NCI-H2107 treated with DMSO at 0.1 percent for 48 hours (cell line): Measurements from ENCODE around the gene POU2F3.

ENCODE experiments used
- DNase-seq: peaks from one replicate; lab custom pipeline; 2025; ENCODE audit not compliant: unreplicated experiment; lab: John Stamatoyannopoulos, UW

The POU2F3 gene

GRCh38 chr11:120239713-120240640 lies at the start of gene POU2F3:
TSS of gene POU2F3 (plus strand) at chr11:120240140. CDS start at chr11:120240344, 204 bp downstream.
- no peak for DNase-seq

DNA sequence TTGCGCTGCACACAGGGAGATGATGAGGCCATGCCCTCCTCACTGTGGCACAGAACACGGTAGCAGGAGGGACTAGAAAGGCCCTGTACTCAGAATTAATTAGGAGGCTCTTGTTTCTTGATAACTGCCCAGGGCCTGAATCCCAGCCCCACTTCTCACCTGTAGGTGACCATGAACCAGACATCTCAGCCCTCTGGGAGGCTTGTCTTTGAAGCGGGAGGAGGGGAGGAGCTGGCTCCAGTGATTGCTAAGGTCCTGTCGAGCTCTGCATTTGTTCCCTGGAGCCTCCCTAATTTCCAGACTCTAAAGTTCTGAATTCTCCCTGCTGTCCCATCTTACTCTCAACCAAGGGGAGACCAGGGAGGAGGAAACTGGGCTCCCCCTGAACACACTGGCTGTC lies 48.9 kb upstream of the POU2F3 start:
- no peak for DNase-seq

DNA sequence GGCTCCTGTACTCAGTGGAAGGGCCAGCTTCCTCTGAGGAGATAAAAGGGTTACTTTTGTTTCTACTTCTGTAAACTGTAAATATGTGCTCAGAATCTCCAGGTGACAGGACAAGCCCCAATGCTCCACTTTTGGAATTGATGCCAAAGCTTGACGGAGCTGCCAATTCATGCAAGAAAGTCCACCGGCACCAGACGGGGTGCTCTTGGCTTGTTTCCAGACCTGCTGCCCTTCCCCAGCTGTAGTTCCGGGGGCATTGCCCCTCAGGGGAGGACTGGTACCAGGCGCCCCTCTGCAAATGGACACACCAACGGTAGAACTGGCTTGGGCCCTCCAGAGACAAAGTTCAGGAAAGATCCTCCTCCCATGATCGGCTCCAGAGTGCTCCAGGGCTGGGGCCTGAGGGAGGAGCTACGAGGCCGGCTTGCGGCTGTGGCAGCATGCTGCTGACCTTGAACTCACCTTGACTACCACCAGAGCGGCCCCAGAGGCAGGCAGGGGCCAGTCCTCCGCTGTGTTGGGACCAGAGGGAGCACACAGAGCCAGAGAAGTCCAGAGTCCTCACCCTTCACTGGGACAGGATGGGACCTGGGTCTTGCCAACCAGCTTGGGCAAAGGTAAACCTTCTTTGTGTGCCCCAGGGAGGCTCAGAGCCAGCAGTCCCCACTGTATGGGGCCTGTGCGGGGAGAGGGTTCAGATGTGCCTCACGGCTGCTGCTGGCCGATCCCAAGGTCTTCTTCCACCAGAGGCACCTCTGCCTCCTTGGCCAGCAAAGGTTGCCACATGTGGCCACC lies 46.9 kb upstream of the POU2F3 start:
- no peak for DNase-seq

GRCh38 chr11:120194166-120194565 lies 45.8 kb upstream of the POU2F3 start:
- DNase-seq = no peak

GRCh38 chr11:120195601-120196320 lies 44.2 kb upstream of the POU2F3 start:
- DNase-seq = no peak

- no peak for DNase-seq
Measured at GRCh38 chr11:120196826-120197225, 43.1 kb upstream of the POU2F3 start.

- no peak for DNase-seq
Measured at GRCh38 chr11:120197251-120197891, 42.6 kb upstream of the POU2F3 start.

DNA sequence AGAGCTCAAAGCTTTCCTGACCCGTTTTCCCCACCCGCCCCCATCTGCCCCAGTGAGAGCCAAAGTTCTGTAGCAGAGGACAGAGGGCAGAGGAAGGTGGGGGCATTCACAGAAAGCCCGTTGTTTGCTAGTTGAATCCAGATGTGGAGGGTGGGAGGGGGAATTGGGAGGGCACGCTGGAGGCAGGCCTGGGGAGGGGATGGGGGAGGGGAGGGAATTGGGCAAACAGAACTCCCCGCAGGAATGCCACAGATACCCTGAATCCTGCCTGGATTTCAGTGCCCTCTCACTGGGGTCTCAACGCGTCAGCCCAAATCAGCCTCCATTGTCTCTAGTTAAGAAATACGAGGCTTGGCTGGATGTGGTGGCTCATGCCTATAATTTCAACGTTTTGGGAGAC lies 42.0 kb upstream of the POU2F3 start:
- no peak for DNase-seq

DNA sequence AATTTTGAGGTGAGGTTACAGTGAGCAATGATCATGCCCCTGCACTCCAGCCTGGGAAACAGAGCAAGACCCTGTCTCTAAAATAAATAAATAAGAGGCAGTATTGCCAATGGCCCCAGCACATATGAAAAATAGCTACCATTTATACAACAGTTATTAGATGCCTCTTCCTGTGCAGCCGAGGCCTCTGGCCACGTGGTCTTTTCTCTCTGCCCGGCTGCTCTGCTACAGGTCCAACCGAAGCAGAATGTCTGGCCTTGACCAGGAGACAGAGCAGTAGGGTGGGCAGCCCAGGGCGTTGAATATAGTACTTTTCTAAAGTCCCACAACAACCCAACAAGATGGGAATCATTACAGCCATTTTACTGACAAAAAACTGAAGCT lies 41.5 kb upstream of the POU2F3 start:
- no peak for DNase-seq

DNA sequence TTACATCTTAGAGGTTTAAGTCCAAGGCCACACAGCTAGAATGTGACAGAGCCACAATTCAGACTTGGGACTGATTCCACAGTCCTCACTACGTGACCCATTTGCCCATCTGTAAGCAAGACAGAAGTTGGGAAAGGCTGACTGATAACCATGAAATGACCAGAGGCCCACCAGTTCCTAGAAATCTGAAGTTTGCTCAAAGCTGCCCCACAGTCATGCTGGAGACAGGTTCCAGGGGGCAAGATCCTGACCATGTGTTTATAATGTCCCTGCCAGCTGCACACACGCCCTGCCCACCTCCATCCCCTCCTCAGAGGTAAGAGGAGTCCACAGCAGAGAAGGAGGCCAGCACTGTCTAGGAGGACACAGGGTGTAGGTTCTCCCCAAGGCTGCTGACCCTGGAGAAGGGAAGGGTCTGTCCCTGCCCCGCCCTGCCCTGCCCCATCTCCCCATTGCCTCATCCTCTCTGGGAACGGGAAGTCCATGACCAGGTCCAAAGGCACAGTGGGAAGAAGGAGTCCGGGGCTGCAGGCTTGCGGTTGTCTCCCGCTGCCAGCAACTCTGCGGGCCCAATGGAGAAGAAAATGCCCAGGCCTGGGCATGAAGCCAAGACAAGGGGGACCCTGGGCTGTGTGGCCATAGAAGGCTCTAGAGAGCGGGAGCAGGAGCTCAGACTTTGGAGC lies 41.0 kb upstream of the POU2F3 start:
- DNase-seq = no peak

DNA sequence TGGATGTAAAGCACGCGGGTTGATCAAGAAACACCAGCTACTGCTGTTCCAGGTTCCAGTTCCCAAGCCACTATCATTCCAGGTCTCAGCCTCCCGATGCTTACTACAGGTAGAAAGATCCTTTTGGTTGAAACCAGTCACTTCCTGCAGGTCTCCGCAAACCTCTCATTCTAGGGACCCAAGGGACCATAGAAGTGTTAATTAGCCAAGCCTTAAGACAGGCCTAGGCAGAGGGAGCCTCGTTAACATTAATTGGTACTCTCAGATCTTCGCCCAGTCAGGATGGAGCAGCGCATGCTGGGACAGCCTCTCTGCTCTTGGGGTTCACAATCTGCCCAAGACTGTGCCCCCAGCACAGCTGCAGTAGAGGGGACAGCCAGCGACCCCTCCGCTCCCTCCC lies 40.3 kb upstream of the POU2F3 start:
- DNase-seq = no peak

DNA sequence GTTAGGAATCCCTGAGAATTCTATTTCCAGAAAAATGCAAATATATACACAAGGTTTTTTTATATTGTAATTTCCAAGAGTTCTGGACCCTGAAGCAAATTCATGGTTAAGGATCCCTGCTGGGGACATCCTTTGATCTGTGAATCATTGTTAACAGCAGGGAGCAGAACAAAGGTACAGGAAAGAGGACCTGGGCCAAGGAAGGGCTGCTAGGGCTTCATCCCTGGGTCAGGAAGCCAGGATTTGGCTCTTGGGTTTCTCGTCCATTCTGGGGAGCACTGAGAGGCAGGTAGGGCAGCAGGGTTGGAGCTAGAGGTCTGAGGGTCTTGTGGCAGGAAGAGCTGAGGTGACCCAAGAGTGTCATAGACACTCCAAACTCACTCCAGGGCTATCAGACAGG lies 39.3 kb upstream of the POU2F3 start:
- no peak for DNase-seq

GRCh38 chr11:120201653-120202052 lies 38.3 kb upstream of the POU2F3 start:
- no peak for DNase-seq

DNA sequence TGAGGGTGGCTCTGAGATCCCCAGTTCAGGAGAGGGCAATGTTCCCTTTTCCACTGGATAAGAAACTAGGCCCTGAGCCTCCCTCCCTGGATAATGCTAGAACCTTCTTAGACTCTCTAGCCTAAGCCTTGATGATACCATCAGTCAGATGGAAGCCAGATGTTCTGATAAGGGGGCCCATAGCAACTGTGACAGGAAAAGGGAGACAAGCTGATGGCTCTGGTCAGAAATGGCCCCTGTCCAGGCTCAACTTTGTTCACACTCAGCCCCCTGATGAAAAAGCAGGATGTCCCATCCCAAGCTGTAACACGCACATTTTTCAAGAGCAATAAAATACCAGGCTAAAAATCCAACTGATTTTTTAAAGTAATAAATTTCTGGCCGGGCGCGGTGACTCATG lies 36.3 kb upstream of the POU2F3 start:
- DNase-seq = no peak

DNA sequence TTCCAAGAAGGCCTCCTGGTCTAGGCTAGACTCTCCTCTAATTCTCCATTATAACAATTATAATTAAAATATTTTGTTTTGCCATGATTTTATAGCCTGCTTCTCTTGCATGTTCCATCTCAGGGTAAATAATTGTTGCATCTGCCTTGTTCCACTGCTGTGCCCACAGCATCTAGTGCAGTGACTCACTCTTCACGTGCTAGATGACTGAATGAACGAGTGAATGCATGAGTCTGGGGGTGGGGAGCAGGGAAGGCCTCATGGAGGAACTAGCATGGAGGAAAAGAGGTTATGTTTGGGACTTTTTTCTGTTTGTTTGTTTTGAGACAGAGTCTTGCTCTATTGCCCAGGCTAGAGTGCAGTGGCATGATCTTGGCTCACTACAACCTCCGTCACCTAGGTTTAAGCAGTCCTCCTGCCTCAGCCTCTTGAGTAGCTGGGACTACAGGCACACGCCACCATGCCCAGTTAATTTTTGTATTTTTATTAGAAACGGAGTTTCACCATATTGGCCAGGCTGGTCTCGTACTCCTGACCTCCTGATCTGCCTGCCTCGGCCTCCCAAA lies 34.3 kb upstream of the POU2F3 start:
- DNase-seq = no peak

- no peak for DNase-seq
Measured at GRCh38 chr11:120207512-120207911, 32.4 kb upstream of the POU2F3 start.

DNA sequence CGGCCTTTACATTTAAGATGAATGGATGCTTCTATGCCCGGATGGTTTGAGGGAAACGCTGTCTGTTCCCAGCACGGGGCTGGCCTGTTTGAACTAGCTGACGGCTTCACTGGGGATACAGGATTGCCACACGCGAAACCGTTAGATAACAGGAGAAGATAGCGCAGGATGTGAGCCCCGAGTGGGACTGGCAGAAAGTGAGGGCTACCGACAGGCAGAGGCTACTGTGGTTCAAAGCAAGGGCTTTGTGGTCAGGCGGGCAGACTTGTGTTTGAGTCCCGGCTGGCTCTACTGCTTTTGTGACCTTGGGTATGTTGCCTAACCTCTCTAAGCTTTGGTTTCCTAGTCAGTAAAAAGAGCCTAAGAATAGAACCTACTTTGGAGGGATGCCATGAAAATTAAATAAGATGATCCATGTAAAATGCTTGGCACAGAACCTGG lies 31.9 kb upstream of the POU2F3 start:
- DNase-seq = no peak

DNA sequence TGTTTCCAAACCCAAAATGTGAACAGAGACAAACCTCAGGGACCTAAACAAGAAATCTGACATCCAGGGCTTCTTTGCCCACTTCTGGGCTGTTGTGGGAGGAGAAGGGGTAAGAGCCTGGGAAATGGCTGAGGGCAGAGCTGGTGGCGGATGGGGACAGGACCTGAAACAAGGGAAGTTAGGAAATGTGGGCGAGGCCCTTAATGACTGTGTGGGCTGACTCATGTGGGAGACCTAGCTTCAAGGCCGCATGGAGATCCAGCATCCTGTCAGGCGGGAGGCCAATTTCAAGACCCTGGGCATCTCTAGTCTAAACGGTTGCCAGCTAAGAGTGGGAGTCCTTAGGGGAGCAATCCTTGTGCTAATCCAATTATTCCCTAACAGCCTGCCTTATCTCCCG lies 31.2 kb upstream of the POU2F3 start:
- DNase-seq = no peak

DNA sequence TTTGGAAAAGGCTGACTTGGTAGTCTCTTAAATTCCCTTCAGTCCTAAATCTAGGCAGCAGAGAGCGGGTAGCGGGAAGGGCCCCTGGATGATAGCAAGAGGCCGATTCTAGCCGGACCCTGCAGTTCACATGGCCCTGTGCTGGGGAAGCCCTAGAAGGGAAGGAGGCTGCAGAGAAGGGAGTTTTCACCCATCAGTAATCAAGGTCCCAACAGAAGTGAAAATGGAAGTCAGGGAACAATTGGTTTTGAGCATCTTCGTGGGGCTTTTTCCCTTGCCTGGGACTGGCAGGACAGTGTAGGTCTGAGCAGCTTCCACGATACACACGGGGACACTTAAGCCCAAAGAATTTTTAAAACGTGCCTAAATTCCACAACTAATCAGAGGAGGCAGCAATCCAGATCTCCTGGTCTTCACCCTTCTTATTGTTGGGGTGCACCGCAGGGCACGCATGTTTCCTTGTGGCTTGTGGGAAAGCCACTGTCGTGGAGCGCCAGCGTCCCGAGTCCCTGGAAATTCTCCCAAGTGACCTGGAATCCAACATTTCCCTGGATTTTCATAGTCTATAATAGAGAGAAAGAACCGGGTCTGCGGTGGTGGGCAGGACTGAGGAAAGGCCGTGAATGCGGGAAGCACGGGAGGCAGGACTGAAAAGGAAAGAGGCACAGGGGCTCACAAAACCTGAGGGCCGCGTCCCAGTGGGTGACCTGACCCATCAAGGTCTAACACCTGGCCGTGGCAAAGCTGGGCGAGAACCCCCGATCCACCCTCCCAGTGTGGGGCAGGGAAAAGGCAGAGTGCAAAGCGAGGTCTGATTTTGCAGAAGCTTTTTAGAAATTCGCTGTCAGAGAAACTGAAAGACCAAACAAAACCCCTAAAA lies 30.0 kb upstream of the POU2F3 start:
- DNase-seq = no peak
